GM21381 (cell line): ENCODE measurements around the gene ZNF205.
A peak's percentile ranks its signal among the peaks of the same experiment; 100 is the strongest.

ENCODE experiments used
- ATAC-seq: cut with Tn5 transposase; IDR thresholded peaks from one replicate; pipeline ENCODE4 v1.9.1; 2021; ENCODE audit warnings: mild to moderate bottlenecking, moderate library complexity; ENCODE audit not compliant: unreplicated experiment

The ZNF205 gene

DNA sequence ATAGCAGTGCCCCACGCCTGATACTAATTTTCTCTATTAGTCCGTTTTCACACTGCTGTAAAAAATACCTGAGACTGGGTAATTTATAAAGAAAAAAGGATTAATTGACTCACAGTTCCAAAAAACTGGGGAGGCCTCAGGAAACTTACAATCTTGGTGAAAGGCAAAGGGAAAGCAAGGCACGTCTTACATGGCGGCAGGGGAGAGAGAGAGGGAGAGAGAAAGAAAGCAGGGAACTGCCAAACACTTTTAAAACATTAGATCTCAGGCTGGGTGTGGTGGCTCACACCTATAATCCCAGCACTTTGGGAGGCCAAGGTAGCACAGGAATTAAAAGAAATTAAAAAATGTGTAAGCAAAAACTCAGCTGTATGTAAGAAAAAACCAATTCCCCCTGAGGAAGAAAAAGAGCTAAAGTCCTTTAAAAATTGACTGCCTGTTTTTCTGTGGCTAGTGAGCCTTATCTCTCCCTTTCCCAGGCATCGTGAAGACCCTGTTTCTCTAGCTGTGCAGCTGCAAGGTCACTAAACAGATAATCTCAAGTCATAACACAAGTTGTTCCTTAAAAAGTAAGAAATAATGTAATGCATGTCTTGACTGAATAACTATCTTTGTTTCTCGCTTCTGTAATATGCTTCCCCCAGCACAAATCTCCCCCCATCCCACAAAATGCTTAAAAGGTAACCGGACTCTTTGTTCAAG lies 27.3 kb upstream of the ZNF205 start:
- no peak for ATAC-seq

GRCh38 chr16:3085868-3086595 lies 26.4 kb upstream of the ZNF205 start:
- no peak for ATAC-seq

DNA sequence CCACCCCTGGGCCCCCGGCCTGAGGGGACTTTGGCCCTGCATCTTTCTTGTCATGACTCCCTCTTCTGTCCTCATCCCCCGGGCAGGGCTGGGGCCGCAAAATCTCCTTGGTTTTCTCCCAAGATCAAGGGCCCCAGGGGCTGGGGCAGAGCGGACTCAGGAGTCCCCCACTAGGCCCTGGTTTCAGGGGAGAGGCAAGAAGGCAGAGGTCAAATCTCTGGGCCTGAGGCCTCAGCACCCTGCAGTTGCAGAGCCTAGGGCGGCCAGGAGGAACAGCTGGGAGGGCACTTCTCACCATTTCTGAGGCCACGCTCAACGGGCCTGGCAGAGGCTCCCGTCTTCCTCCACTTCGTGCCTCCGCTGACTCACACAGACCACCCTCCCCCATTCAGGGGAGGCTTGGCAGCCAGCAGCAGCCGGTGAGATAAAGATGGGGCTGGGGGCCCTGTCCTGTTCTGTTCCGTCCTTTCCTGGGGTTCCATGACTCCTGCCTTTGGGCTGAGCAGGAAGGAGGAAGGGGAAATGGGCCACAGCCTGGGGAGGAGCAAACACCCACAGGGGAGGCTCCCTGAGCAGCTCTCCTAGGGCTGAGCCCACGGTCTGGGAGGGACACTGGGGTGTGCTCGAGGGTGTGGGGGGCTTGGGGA lies 25.7 kb upstream of the ZNF205 start:
- no peak for ATAC-seq

- no peak for ATAC-seq
Measured at GRCh38 chr16:3087243-3088235, 24.8 kb upstream of the ZNF205 start.

DNA sequence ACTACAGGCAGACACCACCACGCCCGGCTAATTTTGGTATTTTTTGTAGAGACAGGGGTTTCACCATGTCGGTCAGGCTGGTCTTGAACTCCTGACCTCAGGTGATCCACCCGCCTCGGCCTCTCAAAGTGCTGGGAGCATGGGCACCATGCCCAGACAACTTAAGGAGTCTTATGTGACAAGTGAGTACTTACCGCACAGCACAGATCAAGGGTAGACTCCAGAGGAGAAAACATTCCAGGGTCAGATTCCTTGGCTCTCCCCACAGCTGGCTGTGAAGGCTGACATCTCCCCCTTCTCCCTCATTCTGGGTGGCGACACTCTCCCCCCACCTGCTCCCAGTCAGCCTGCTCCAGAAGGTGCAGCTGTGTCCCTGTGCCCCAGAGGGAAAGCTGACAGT lies 23.9 kb upstream of the ZNF205 start:
- ATAC-seq: no peak

DNA sequence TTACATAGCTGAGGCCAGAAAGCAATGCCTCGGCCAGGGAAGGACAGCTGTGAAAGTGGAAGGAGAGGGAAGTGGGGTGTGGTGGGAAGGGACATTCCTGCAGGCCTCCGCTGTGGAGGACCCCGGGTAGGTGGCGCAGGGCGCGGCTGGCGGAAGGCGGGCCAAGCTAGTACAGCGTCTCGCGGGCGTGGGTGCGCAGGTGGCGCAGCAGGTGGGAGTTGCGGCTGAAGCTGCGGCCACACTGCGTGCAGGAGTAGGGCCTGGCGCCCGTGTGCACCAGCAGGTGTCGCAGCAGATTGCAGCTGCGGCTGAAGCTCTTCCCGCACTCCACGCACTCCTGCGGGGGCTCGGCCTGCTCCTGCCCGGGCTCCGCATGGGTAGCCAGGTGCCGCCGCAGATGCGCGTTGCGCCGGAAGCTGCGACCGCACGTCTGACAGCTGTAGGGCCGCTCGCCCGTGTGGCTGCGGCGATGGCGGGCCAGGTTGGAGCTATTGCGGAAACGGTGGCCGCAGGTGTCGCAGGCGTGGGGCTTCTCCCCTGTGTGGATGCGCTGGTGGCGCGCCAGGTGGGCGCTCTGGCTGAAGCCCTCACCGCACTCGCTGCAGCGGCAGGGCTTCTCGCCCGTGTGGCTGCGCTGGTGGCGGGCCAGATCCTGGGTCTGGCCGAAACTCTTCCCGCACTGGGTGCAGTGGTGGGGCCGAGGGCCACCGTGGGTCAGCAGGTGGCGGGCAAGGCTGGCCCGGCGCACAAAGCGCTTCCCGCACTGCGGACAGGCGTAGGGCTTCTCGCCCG lies 23.3 kb upstream of the ZNF205 start:
- ATAC-seq: no peak

- ATAC-seq: no peak
Measured at GRCh38 chr16:3089717-3090592, 22.4 kb upstream of the ZNF205 start.

DNA sequence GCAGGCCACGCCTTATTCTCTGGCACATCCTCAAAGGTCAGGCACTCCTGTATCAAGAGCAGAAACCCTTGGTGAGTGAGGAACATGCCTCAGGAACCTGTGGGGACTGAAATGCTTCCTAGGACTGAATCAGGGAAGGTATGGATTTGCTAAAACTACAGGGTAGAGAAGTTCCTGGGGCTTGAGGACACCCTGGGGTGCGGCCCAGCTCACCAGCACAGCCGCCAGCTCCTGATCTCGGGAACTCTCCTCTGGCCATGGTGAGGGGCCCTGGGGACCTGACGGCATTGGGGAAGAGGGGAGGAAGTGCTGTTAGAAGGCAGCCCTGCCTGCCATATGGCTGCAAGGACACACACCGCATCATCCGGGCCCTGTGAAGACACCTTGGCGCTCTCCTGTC lies 20.8 kb upstream of the ZNF205 start:
- ATAC-seq: no peak

DNA sequence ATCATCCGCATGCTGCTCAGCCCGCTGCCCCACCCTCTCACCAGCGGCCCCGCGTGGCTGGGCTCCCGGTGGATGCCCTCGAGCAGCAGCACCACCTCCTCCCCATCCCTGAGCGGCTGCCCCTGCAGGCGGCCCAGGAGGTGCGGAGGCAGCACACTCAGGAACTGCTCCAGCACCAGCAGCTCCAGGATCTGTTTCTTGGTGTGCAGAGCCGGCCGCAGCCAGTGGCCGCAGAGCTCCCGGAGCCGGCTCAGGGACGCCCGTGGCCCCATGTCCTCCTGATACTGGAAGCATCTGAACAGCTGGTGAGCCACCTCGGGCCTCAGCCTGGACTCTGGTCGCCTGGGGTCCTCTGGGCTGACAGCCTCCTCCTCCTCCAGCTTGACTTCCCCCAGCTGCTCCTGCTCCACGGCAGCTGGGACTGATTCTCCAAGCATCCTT lies 19.9 kb upstream of the ZNF205 start:
- no peak for ATAC-seq

- ATAC-seq: no peak
Measured at GRCh38 chr16:3094289-3095027, 17.9 kb upstream of the ZNF205 start.

DNA sequence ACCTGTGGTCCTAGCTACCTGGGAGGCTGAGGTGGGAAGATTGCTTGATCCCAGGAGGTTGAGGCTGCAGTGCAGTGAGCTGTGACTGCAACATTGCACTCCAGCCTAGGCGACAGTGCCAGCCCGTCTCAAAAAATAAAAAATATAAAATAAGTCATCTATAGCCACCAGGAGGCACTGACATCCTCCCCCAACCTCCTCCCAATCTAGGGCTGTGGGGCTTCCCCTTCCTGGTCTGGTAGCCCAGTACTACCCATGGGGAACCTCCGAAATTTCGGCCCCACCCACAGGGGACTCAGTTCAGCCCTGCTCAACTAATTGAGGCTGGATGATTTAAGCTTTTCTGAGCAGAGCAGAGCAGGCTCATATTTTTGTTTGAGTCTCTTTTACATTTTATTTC lies 16.5 kb upstream of the ZNF205 start:
- peak; percentile 56 for ATAC-seq

- no peak for ATAC-seq
Measured at GRCh38 chr16:3096362-3096761, 16.0 kb upstream of the ZNF205 start.

- no peak for ATAC-seq
Measured at GRCh38 chr16:3097266-3097665, 15.1 kb upstream of the ZNF205 start.

- ATAC-seq: no peak
Measured at GRCh38 chr16:3098459-3099394, 13.7 kb upstream of the ZNF205 start, which contains the start of gene ZSCAN10. ZSCAN10 (minus strand) TSS chr16:3099294; CDS start chr16:3092937, 6,357 bp downstream.

GRCh38 chr16:3099395-3099731 lies 13.0 kb upstream of the ZNF205 start:
- no peak for ATAC-seq

GRCh38 chr16:3099732-3100499 lies 12.5 kb upstream of the ZNF205 start:
- peak; percentile 60 for ATAC-seq
